ENCODE results near the gene RNU2-1. TPM values are rescaled to one million over a fixed set of nuclear protein-coding genes. Genes with fewer than 3 reads are reported as not detected.
"Not testable (repeated sequence)": the region's sequence is repeated elsewhere in the genome, so short reads cannot be mapped to it uniquely, and the experiment has no call there.

Gene RNU2-1
- not detected for total RNA-seq (ENCODE audit: insufficient read depth, low replicate concordance)

DNA sequence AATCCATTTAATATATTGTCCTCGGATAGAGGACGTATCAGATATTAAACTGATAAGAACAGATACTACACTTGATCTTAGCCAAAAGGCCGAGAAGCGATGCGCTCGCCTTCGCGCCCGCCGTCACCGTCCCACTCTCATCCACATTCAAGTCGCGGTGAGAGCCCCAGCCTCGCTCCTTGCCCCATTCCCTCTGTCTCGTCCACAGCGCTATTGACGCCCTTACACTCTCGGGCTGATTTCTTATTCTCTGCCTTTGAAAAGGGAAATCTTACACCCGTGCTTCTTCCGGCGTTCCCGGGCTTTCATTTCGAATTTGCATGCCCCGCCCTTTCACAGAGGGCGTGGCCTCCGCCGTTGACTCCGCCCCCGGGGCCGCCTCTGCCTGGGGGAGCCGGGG lies at the start of gene RNU2-1:
Gene RNU2-1, minus strand, starts transcription at position 101 of the 400 bp plus-strand sequence.
- not testable (repeated sequence) for DNase-seq (ENCODE audit: low spot score)

- DNase-seq (ENCODE audit: low spot score): not testable (repeated sequence)
These were observed 39.1 kb upstream of the RNU2-1 start for GRCh38 chr17:43272914-43273313.

- DNase-seq (ENCODE audit: low spot score): not testable (repeated sequence)
These were observed 38.7 kb upstream of the RNU2-1 start for GRCh38 chr17:43272483-43272882.

GRCh38 chr17:43270552-43271504 lies 37.1 kb upstream of the RNU2-1 start:
- DNase-seq (ENCODE audit: low spot score): not testable (repeated sequence)

GRCh38 chr17:43246456-43246855 lies 12.7 kb upstream of the RNU2-1 start:
- not testable (repeated sequence) for DNase-seq (ENCODE audit: low spot score)

DNA sequence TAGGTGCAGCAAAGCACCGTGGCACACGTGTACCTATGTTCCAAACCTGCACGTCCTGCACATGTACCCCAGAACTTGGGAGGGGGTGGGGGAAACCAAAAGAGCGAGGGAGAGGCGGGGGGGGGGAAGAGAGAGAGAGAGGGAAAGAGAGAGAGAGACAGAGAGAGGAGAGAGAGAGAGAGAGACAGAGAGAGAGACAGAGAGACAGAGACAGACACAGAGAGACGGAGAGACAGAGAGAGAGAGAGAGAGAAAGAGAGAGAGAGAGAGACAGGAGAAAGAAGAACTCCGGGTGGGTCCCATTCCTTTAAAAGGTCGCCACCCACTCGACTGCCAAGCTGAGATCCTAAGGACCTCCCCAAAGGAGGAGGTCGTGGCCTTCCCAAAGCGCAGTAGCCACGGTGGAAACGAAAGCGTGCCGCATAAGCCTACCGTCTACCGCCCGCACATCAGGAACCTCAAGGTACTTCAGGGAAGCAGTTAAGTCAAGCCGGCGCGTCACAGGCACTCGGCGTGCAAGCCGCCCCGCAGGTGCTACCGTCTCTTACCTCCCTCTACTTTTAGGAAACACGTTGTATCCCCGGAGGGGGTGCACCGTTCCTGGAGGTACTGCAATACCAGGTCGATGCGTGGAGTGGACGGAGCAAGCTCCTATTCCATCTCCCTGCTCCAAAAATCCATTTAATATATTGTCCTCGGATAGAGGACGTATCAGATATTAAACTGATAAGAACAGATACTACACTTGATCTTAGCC lies 7.0 kb upstream of the RNU2-1 start:
- not testable (repeated sequence) for DNase-seq (ENCODE audit: low spot score)

DNA sequence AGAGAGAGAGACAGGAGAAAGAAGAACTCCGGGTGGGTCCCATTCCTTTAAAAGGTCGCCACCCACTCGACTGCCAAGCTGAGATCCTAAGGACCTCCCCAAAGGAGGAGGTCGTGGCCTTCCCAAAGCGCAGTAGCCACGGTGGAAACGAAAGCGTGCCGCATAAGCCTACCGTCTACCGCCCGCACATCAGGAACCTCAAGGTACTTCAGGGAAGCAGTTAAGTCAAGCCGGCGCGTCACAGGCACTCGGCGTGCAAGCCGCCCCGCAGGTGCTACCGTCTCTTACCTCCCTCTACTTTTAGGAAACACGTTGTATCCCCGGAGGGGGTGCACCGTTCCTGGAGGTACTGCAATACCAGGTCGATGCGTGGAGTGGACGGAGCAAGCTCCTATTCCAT lies 5.8 kb upstream of the RNU2-1 start:
- not testable (repeated sequence) for DNase-seq (ENCODE audit: low spot score)

DNA sequence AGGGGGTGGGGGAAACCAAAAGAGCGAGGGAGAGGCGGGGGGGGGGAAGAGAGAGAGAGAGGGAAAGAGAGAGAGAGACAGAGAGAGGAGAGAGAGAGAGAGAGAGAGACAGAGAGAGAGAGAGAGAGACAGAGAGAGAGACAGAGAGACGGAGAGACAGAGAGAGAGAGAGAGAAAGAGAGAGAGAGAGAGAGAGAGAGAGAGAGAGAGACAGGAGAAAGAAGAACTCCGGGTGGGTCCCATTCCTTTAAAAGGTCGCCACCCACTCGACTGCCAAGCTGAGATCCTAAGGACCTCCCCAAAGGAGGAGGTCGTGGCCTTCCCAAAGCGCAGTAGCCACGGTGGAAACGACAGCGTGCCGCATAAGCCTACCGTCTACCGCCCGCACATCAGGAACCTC lies 514 bp downstream of the RNU2-1 start:
- not testable (repeated sequence) for DNase-seq (ENCODE audit: low spot score)

DNA sequence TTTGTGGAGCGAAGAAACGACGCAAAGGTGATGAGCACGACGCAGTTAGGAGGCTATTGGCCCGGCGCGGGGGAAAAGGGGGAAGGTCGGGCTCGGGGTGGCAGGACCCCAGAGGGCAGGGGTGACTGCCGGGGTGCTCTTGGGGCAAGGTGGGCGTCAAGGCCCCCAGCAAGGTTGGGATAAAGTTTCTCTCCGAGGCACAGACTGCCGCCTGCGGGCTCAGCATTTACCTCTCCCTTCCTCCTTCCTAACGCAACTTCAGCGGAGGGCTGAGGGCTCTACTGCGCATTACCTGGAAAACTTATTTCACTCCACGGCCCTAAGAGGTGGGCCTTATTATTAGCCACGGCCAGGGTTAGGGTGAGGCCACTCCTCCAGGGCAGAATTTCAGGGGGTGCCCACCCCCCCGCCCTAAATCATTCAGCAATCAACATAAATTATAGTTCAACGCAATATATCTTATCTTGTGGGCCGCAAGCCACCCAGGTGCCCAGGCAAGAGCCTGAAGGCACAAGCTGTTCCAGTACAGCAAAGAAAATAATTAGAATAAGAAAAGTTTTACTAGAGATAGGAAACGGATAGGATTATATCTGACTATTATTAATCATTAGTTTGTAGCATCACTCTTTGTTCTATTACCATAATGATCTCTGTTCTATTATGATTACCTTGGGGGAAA lies 1.6 kb downstream of the RNU2-1 start:
- DNase-seq (ENCODE audit: low spot score): not testable (repeated sequence)

DNA sequence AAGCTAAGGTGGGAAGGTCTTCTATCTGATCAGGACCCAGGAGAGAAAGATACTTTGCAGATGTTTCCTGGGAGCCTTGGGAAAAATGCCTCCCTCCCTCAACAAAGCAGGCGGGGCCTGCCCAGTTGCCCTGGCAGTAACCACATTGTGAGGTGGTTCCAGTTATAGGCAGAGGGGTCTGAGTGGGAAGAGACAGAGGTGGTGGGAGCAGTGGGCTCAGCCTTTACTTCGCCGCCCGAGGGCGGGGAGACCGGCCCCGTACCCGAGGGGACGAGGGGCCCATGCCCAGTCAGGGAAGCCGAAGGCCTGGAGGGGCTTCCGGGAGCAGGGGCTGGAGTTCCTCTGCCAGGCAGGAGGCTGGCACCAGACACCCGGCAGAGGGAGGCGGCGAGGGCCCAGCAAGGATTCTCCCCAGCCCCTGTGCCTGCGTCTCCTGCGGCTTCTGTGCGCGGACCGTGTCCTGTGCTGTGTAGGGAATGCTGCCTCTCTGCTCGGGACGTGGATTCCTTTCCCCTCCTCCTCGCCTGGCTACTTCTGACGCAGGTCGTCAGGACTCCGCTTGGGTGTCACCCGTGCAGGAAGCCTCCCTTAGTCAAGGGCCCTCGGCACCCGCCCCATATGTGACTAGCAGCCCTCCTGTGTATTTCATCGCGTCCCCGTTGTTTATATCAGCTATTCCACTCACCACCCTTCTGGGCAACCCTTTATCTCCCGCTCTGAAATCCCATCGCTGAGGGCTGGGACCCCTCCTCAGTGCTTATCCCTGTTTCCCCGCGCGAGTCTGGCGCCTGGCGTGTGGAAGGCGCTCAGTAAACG lies 2.4 kb downstream of the RNU2-1 start:
- DNase-seq (ENCODE audit: low spot score): not testable (repeated sequence)

DNA sequence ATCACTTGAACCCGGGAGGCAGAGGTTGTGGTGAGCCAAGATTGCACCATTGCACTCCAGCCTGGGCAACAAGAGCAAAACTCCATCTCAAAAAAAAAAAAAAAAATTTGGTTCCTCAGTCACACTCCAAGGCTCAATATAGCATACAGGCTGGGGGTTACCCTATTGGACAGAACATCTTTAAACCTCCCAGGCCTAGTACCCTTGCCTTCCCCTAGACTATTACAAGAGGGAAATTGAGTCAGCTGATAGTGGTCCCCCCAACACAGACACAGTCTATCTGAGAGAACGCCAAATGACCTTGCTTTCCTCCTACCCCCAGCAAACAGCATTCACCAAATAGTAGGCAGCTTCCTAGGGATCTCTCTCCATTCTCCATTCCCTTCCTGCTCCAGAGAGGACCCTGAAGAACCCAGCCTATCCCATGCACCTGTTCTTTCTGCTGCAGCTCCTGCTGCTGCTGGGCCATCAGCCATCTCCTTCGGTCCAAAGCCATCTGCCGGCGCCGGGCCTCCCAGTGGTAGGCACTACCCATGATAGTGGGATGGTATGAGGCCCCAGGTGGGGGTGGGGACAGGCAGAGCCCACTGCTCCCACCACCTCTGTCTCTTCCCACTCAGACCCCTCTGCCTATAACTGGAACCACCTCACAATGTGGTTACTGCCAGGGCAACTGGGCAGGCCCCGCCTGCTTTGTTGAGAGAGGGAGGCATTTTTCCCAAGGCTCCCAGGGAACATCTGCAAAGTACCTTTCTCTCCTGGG lies 5.6 kb downstream of the RNU2-1 start, which contains the start of gene CCDC200:
Gene CCDC200, minus strand, starts transcription at position 604 of the 763 bp plus-strand sequence. Its CDS starts 69 bp downstream, at position 535.
- DNase-seq (ENCODE audit: low spot score): not testable (repeated sequence)

DNA sequence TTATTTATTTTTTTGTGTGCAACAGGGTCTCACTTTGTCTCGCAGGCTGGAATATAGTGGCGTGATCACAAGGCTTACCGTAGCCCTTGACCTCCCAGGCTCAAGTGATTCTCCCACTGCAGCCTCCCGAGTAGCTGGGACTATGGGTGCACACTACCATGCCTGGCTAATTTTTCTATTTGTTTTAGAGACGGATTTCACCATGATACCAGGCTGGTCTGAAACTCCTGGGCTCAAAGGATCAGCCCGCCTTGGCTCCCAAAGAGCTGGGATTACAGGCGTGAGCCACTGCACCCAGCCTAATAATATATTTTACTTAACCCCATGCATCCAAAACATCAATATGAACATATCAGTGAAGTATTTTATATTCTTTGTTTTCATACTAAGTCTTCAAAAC lies 7.4 kb downstream of the RNU2-1 start:
- no peak for DNase-seq (ENCODE audit: low spot score)

DNA sequence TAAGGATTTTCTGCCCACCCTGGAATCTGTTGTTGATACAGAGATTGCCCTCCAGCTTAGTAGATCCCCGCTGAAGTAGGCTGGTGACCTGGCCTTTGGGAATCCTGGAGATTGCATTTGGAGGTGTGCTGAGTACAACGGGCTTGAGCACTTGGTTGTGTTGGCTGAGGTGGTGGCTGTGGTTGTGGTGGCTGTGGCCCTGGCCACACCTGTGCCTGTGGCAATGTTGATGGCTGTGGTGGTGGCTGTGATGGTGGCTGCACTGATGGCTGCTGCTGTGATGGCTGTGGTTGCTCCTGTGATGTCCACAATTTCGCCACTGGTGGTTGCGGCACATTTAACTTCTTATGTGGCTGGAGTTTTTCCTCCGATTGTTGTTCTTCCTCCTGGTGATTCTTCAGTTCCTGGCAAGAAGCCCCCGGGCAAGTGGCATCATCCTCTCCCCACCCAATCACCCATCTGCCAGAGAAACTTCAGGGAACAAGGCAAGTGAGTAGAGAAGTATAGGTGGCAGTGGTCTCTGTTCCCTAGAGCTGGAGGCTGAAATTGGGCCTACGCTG lies 9.6 kb downstream of the RNU2-1 start:
- DNase-seq (ENCODE audit: low spot score): no peak

GRCh38 chr17:43220511-43221125 lies 13.2 kb downstream of the RNU2-1 start:
- no peak for DNase-seq (ENCODE audit: low spot score)

GRCh38 chr17:43219746-43220380 lies 13.9 kb downstream of the RNU2-1 start:
- DNase-seq (ENCODE audit: low spot score): no peak

- DNase-seq (ENCODE audit: low spot score): no peak
These were observed 14.8 kb downstream of the RNU2-1 start for GRCh38 chr17:43219001-43219400.

- no peak for DNase-seq (ENCODE audit: low spot score)
These were observed 16.1 kb downstream of the RNU2-1 start for GRCh38 chr17:43217614-43218087.

Measured in umbilical cord (tissue), 2 donors.